Stimulated activated naive CD8-positive, alpha-beta T cell treated with anti-CD3 and anti-CD28 coated beads, Interleukin-15, Interleukin-2, amounts not matched to agents 100 ng/mL and 50 ng/mL, for 24 hours (primary cell): ENCODE data around the gene ANO7.

Experiments
- H3K27ac Mint-ChIP-seq: one replicate; pipeline ENCODE4 v1.8.0; 2021; ENCODE audit warnings: mild to moderate bottlenecking, mixed read lengths
- H3K27me3 Mint-ChIP-seq: one replicate; pipeline ENCODE4 v1.8.0; 2021; ENCODE audit warnings: mixed read lengths
- H3K36me3 Mint-ChIP-seq: one replicate; pipeline ENCODE4 v1.8.0; 2021; ENCODE audit warnings: low read depth, mixed read lengths
- H3K4me1 Mint-ChIP-seq: one replicate; pipeline ENCODE4 v1.8.0; 2021; ENCODE audit warnings: low read depth, mixed read lengths
- H3K4me3 Mint-ChIP-seq: one replicate; pipeline ENCODE4 v1.8.0; 2021; ENCODE audit warnings: mild to moderate bottlenecking, mixed read lengths
- H3K9me3 Mint-ChIP-seq: one replicate; pipeline ENCODE4 v1.8.0; 2021; ENCODE audit warnings: mixed read lengths

The ANO7 gene

DNA sequence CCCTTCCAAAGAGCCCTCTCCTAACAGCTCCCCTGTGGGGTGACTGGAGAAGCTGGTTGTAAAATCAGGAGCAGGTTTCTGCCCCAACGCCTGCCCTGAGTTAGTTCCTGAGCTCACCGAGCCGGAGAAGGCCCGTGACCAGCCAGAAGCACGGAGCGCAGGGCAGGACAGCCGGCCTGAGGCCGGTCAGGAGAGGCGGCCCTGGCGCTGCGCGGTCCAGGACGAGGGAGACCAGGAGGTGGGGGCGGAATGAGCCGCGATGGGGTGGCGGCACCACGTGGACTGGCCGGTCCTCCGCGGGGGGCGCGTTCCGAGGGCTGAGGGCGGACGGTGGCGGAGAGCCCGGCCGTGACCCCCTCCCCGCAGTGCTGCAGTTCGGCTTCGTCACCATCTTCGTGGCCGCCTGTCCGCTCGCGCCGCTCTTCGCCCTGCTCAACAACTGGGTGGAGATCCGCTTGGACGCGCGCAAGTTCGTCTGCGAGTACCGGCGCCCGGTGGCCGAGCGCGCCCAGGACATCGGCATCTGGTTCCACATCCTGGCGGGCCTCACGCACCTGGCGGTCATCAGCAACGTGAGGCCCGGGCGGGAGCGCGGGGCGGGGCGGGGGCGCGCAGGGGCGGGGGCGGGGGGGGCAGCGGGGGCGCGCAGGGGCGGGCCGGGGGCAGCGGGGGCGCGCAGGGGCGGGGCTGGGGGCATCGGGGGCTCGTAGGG lies 29.0 kb downstream of the ANO7 start:
- Mint-ChIP-seq H3K27ac (no peak overlapping the region), H3K4me1 (peaks cover 11% of the 10 kb centered on the region), H3K27me3 (peaks cover 15% of the 10 kb centered on the region), H3K4me3 (peak overlapping the region; percentile 69), H3K9me3 (no peaks in the 10 kb centered on the region), H3K36me3 (no peaks in the 10 kb centered on the region)

DNA sequence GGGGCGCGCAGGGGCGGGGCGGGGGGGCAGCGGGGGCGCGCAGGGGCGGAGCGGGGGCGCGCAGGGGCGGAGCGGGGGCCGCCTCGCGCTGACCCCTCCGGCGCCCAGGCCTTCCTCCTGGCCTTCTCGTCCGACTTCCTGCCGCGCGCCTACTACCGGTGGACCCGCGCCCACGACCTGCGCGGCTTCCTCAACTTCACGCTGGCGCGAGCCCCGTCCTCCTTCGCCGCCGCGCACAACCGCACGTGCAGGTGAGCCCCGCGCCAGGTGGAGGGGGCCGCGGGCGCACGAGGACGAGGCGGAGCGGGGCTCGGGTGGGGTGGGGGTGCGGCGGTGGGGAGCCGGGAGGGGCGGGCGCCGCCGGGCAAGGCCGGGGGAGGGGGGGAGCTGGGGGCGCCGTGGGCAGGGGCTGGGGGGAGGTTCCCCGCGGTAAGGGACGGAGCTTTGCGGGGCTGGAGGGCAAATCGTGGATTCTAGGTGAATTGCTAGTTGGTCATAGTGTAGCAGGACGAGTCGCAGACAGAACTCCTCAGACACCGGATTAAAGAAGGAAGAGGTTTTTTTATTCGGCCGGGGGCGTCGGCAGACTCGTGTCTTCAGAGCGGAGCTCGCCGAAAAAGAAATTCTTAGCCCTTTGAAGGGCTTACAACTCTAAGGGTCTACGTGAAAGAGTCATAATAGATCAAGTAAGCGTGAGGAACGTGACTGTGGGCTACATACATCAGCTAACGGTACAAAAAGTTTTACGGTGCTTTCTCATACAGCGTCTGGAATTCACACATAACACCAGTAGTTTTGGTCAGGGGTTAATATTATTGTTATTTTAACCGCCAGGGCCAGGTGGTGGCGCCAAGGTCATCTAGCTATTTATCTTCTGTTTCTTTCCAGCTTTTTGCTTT lies 29.9 kb downstream of the ANO7 start:
- Mint-ChIP-seq H3K36me3 (no peaks in the 10 kb centered on the region), H3K9me3 (no peaks in the 10 kb centered on the region), H3K4me1 (peaks cover 14% of the 10 kb centered on the region), H3K27me3 (peaks cover 15% of the 10 kb centered on the region), H3K27ac (peak overlapping the region; percentile 55), H3K4me3 (peak overlapping the region; percentile 79)

DNA sequence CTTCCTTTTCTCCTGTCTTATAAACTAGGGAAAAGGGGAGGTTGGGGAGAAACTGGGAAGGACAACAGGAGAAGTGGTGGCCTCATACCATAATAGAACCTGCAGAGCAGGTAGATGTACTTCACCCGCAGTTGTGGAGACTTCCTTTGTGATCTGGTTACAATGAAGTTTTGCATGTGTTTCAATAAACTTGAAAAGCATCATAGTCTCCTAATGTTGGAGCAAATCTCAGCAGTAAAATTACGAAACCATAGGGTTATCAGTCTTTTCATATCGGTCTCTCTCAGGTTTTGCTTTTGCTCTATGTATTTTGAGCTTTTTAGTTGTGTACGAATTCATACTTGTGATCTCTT lies 30.5 kb downstream of the ANO7 start:
- peaks cover 17% of the 10 kb centered on the region for H3K4me1 Mint-ChIP-seq
- H3K36me3 Mint-ChIP-seq: no peaks in the 10 kb centered on the region
- H3K27me3 Mint-ChIP-seq: peaks cover 15% of the 10 kb centered on the region
- H3K4me3 Mint-ChIP-seq: peak overlapping the region; percentile 79
- no peak overlapping the region for H3K27ac Mint-ChIP-seq
- H3K9me3 Mint-ChIP-seq: no peaks in the 10 kb centered on the region

DNA sequence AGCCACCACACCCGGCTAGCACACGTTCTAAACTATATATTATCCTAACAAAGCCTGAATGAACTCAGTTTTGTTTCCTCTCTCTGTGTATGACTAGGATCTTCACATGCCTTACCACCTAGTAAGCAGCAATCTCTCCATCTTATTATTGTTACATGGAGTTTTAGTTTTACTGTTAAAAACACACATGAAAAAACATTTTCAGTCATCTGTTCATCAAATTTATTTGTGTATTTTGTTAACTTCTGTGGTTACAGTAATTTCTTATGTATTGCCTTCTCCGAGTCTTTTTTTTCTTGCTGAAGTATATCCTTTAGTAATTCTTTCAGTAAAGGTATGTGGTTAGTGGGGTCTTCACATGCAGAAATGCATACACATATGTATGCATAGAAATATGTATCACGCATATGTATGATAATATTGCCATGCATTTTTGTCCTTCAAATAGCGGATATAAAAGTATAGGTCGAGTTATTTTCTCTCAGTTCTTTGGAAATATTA lies 31.4 kb downstream of the ANO7 start:
- peaks cover 3% of the 10 kb centered on the region for H3K36me3 Mint-ChIP-seq
- H3K9me3 Mint-ChIP-seq: no peaks in the 10 kb centered on the region
- peaks cover 15% of the 10 kb centered on the region for H3K27me3 Mint-ChIP-seq
- H3K4me3 Mint-ChIP-seq: no peak overlapping the region
- no peak overlapping the region for H3K27ac Mint-ChIP-seq
- H3K4me1 Mint-ChIP-seq: peaks cover 21% of the 10 kb centered on the region

DNA sequence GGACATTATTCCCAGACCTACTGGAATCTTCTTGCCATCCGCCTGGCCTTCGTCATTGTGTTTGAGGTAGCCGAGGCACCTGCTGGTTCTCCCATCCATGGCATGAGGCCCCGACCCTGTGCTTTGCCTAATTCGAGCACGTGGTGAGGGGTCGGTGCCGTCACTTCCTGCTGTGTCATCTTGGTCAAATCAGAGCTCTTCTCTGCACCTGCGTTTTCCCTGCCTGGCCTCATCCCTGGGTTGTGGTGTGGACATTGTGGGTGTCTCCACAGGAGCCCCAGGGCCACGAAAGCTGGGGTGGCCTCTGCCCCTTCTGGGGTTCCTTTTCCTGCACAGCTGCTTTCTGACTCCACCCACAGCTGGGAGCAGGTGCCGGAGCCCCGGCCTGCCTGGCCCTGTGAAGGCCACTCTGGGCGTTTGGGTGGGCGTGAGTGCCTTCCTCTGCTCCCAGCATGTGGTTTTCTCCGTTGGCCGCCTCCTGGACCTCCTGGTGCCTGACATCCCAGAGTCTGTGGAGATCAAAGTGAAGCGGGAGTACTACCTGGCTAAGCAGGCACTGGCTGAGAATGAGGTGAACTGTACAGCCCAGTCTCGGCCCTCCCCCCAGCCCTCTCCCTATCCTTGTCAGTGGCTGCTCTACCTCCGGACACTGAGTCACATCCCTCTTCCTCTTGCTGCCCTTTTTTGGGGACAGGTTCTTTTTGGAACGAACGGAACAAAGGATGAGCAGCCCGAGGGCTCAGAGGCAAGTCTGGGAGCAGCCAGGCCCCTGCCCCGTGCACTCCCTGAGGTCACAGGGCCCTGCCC lies 34.9 kb downstream of the ANO7 start:
- peaks cover 14% of the 10 kb centered on the region for H3K27me3 Mint-ChIP-seq
- H3K9me3 Mint-ChIP-seq: no peaks in the 10 kb centered on the region
- H3K36me3 Mint-ChIP-seq: peaks cover 23% of the 10 kb centered on the region
- H3K27ac Mint-ChIP-seq: no peak overlapping the region
- no peak overlapping the region for H3K4me3 Mint-ChIP-seq
- H3K4me1 Mint-ChIP-seq: peaks cover 20% of the 10 kb centered on the region

DNA sequence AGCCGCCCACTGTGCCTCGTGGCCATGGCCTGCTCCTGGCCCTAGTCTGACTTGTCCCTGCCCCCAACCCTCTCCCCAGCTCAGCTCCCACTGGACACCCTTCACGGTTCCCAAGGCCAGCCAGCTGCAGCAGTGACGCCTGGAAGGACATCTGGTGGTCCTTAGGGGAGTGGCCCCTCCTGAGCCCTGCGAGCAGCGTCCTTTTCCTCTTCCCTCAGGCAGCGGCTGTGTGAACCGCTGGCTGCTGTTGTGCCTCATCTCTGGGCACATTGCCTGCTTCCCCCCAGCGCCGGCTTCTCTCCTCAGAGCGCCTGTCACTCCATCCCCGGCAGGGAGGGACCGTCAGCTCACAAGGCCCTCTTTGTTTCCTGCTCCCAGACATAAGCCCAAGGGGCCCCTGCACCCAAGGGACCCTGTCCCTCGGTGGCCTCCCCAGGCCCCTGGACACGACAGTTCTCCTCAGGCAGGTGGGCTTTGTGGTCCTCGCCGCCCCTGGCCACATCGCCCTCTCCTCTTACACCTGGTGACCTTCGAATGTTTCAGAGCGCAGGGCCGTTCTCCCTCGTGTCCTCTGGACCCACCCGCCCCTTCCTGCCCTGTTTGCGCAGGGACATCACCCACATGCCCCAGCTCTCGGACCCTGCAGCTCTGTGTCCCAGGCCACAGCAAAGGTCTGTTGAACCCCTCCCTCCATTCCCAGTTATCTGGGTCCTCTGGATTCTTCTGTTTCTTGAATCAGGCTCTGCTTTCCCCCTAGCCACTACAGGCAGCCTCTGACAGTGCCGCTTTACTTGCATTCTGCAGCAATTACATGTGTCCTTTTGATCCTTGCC lies 35.8 kb downstream of the ANO7 start:
- Mint-ChIP-seq H3K9me3 (no peaks in the 10 kb centered on the region), H3K36me3 (peaks cover 28% of the 10 kb centered on the region), H3K4me1 (peaks cover 12% of the 10 kb centered on the region), H3K27me3 (peaks cover 6% of the 10 kb centered on the region), H3K4me3 (no peak overlapping the region), H3K27ac (no peak overlapping the region)

DNA sequence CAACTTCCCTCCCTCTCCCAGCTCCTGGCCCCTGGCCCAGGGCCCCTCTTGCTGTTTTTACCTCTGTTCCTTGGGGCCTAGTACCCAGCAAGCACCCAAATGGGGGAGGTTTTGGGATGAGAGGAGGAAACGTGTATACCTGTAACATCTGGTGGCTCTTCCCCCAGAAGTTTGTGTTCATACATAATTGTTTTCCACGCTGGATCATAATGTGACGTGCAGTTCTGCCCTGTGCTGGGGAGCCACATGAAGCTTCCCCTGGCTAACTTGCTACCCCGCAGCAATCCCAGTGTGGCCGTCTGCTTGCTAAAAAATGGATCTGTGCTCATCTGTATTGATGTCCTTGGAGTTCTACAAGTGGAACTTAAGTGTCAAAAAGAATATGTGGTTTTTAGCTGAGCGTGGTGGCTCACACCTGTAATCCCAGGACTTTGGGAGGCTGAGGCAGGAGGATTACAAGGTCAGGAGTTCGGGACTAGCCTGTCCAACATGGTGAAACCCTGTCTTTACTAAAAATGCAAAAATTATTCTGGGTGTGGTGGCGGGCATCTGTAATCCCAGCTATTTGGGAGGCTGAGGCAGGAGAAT lies 36.5 kb downstream of the ANO7 start:
- H3K4me1 Mint-ChIP-seq: peaks cover 10% of the 10 kb centered on the region
- no peak overlapping the region for H3K27ac Mint-ChIP-seq
- peaks cover 31% of the 10 kb centered on the region for H3K36me3 Mint-ChIP-seq

DNA sequence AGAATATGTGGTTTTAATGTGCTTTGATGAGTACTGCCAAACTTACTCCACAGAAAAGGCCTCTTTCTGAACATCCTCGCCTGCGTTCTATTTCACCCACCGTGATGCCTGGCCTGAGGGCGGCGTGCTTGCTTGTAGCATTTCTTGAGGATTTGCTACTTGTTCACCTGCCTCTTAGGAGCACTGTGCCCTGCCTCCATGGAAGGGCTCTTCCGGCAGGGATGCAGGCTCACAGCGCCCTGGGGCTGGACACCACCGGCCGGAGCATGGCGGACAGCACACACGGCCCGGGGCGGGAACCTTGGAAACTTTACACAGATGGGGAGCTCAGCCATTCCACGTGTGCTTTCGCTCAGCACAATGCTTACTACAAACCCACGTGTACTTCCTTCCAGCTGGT lies 37.1 kb downstream of the ANO7 start:
- Mint-ChIP-seq H3K4me1 (peaks cover 10% of the 10 kb centered on the region), H3K27ac (no peak overlapping the region), H3K9me3 (no peaks in the 10 kb centered on the region), H3K27me3 (no peaks in the 10 kb centered on the region), H3K36me3 (peaks cover 35% of the 10 kb centered on the region), H3K4me3 (no peak overlapping the region)

More for the DNA sequence above, 36.5 kb downstream of the ANO7 start:
- Mint-ChIP-seq H3K9me3 (no peaks in the 10 kb centered on the region), H3K27me3 (peaks cover 2% of the 10 kb centered on the region), H3K4me3 (no peak overlapping the region)

DNA sequence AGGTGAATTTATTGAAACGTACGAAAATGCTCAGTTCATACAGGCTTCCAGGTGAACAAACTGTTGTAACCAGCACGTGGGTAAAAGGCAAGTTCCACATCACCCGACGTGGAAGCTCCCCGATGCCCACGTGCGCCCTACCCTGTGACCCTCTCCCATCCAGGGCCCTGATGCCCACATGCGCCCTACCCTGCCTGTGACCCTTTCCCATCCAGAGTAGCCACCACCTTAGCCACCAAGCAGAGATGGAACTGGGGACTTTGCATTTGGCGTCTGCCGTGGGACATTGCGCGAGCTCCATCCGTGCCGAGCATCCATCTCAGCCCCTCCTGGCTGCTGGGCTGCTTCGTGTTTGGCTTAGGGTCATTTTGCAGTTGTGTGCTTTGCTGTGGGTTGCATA lies 37.5 kb downstream of the ANO7 start:
- H3K27me3 Mint-ChIP-seq: no peaks in the 10 kb centered on the region
- H3K4me1 Mint-ChIP-seq: peaks cover 10% of the 10 kb centered on the region
- no peaks in the 10 kb centered on the region for H3K9me3 Mint-ChIP-seq
- no peak overlapping the region for H3K27ac Mint-ChIP-seq
- no peak overlapping the region for H3K4me3 Mint-ChIP-seq
- peaks cover 39% of the 10 kb centered on the region for H3K36me3 Mint-ChIP-seq

DNA sequence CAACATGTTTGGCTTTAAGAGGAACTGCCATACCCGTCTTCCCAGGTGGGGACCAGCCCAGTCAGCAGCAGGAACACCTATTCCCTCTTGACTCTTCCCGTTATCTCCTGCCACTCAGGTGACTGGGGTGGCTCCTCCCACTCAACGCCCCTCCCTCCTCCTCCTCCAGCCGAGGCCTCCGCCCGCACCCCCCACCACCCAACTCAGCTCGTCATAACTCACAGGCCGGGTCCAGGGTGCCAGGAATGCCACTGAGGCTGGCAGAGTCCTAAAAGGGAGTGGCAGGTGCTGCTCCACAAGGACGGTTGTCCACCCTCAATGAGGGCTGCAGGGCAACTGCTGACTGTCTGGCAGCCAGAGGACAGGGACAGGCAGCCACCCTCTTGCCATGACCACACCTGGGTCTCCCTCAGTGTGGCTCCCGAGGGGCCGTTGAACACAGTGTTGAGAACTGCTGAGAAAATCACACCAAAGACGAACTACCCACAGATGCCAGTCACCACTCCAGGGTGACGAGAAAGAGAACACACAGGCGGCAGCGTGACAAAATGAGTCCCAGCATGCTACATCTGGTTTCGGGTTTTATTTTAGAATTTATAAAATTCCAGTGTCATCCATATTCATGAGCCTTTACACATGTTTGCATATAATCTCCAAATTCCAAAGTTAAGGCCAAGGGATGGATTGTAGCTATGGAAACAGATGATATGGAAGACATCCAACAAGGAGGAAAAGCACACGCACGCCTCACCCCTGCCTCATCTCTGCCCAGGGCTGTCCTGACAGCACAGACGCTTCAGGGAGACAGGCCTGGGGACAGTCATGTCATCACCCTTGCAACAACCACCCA lies 38.5 kb downstream of the ANO7 start:
- H3K4me3 Mint-ChIP-seq: no peak overlapping the region
- peaks cover 48% of the 10 kb centered on the region for H3K36me3 Mint-ChIP-seq
- H3K4me1 Mint-ChIP-seq: peaks cover 10% of the 10 kb centered on the region
- no peaks in the 10 kb centered on the region for H3K9me3 Mint-ChIP-seq
- H3K27me3 Mint-ChIP-seq: no peaks in the 10 kb centered on the region
- H3K27ac Mint-ChIP-seq: no peak overlapping the region

DNA sequence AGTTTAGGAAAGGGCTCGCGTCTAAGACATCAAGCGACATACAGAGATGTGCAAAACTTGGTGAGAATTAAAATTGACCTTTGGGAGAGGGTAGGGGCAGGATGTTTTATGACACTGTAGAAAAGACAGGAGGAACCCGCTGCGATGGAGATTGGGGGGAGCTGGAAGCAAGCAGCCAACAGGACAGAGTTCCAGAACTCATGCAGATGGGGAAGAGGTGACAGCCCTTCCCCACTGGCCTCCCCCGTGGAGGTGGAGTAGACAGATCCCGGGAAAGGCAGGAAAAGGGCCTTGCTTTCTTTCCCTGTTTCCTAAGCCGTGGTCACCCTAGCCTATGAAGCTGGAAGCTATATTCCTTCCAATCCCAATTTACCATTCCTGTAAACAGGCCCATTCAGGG lies 39.1 kb downstream of the ANO7 start:
- peaks cover 52% of the 10 kb centered on the region for H3K36me3 Mint-ChIP-seq
- no peak overlapping the region for H3K27ac Mint-ChIP-seq
- no peaks in the 10 kb centered on the region for H3K9me3 Mint-ChIP-seq
- H3K4me3 Mint-ChIP-seq: no peak overlapping the region
- peaks cover 10% of the 10 kb centered on the region for H3K4me1 Mint-ChIP-seq
- H3K27me3 Mint-ChIP-seq: no peaks in the 10 kb centered on the region

DNA sequence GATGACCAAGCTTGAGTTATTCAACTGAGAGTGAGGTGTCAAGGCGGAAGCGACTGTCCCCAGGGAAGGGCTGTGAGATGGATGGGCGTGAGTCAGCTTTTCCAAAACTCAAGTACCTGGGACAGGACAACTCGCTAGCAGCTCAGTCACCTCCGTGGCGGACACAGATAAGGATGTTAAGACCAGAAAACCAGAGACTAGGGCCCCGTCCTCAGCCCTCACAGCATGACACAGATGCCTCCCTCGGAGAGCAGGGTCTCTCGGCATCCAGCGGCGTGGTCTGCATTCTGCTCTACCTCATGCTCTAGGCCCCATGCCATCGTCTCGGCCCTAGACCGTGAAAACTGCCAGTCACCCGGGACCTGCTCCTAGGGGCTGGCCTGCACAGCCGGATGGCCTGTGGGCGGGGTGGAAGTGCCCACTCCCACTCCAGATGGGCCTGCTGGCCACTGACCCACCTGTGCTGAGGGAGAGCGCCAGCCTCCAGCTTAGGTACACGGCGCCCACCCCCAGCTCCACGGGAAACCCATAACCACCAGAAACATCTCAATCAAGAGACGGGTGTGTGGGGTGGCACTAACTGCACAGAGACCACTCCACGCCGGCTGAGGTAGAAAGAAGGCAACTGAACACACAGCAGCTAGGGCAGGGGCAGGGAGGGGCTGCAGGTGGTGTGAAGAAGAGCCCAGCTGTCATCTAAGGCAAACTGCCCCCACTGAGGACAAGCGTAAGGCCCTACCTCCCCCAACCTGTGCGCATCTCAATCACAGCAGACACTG lies 39.8 kb downstream of the ANO7 start:
- no peak overlapping the region for H3K4me3 Mint-ChIP-seq
- no peak overlapping the region for H3K27ac Mint-ChIP-seq
- no peaks in the 10 kb centered on the region for H3K27me3 Mint-ChIP-seq
- H3K4me1 Mint-ChIP-seq: peaks cover 8% of the 10 kb centered on the region
- no peaks in the 10 kb centered on the region for H3K9me3 Mint-ChIP-seq
- H3K36me3 Mint-ChIP-seq: peaks cover 58% of the 10 kb centered on the region
